HEK293T (cell line): ENCODE measurements around the gene MITF.

Experiments used
- CTBP1 ChIP-seq: fragments of 450-650 bp; IDR thresholded peaks from 2 replicates; pipeline ENCODE4 v1.6.1; 2016; ENCODE audit warnings: borderline replicate concordance
- ELF4 ChIP-seq: fragments of 450-650 bp; IDR thresholded peaks from 2 replicates; pipeline ENCODE4 v1.6.1; 2017; ENCODE audit warnings: antibody characterized with exemption
- FOXM1 ChIP-seq: fragments of 450-650 bp; IDR thresholded peaks from 2 replicates; pipeline ENCODE4 v1.6.1; 2017; ENCODE audit warnings: mild to moderate bottlenecking, borderline replicate concordance
- HDGF ChIP-seq: fragments of 450-650 bp; IDR thresholded peaks from 2 replicates; pipeline ENCODE4 v1.6.1; 2017; ENCODE audit warnings: antibody characterized with exemption, borderline replicate concordance
- LEF1 ChIP-seq: fragments of 450-650 bp; IDR thresholded peaks from 2 replicates; pipeline ENCODE4 v1.6.1; 2017; ENCODE audit warnings: mild to moderate bottlenecking, borderline replicate concordance
- SP1 ChIP-seq: fragments of 450-650 bp; IDR thresholded peaks from 2 replicates; pipeline ENCODE4 v1.6.1; 2017
- TARDBP ChIP-seq: fragments of 450-650 bp; IDR thresholded peaks from 2 replicates; pipeline ENCODE4 v1.6.1; 2016

- no peak for TF ChIP-seq LEF1
- no peak for TF ChIP-seq HDGF
- TF ChIP-seq TARDBP, result no peak
- no peak for TF ChIP-seq CTBP1
- TF ChIP-seq ELF4, result no peak
- TF ChIP-seq FOXM1, result no peak
- no peak for TF ChIP-seq SP1
Measured at GRCh38 chr3:69720824-69721223, 18.4 kb upstream of the MITF start.
